ENCODE measurements around the gene IL17RE. TPM values are rescaled to one million over a fixed set of nuclear protein-coding genes. Genes with fewer than 3 reads are reported as not detected.

Gene IL17RE
- total RNA-seq, 4 donors from 2014 or later = 0.47 to 0.85 (median 0.79) TPM

GRCh38 chr3:9861201-9861600 lies 41.4 kb upstream of the IL17RE start:
- no peaks in the 10 kb centered on the region for H3K27me3 ChIP-seq
- peaks cover 0 to 43% (median 23%) of the 10 kb centered on the region in 3 donors for H3K4me1 ChIP-seq
- no peak for TF ChIP-seq POLR2A (IDR thresholded peaks at IDR 0.05)
- TF ChIP-seq, protein P1, sequence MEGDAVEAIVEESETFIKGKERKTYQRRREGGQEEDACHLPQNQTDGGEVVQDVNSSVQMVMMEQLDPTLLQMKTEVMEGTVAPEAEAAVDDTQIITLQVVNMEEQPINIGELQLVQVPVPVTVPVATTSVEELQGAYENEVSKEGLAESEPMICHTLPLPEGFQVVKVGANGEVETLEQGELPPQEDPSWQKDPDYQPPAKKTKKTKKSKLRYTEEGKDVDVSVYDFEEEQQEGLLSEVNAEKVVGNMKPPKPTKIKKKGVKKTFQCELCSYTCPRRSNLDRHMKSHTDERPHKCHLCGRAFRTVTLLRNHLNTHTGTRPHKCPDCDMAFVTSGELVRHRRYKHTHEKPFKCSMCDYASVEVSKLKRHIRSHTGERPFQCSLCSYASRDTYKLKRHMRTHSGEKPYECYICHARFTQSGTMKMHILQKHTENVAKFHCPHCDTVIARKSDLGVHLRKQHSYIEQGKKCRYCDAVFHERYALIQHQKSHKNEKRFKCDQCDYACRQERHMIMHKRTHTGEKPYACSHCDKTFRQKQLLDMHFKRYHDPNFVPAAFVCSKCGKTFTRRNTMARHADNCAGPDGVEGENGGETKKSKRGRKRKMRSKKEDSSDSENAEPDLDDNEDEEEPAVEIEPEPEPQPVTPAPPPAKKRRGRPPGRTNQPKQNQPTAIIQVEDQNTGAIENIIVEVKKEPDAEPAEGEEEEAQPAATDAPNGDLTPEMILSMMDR (IDR thresholded peaks at IDR 0.05) = no peak
- TF ChIP-seq POLR2AphosphoS5 (IDR thresholded peaks at IDR 0.05) = no peak
- no peak for TF ChIP-seq EP300 (IDR thresholded peaks at IDR 0.05)
- H3K27ac ChIP-seq = peak overlapping the region in 1 of 4 donors; percentile 87
- no peak overlapping the region for H3K4me3 ChIP-seq
- ATAC-seq = no peak
- no peaks in the 10 kb centered on the region for H3K36me3 ChIP-seq
- WGBS, 2 donors (ENCODE audit: low coverage in 1 of 2) = 100% methylated on average over 1 of the region's 4 CpGs; no CpG with 5 or more reads in 1 of the 2 donors
- no peaks in the 10 kb centered on the region for H3K9me3 ChIP-seq

DNA sequence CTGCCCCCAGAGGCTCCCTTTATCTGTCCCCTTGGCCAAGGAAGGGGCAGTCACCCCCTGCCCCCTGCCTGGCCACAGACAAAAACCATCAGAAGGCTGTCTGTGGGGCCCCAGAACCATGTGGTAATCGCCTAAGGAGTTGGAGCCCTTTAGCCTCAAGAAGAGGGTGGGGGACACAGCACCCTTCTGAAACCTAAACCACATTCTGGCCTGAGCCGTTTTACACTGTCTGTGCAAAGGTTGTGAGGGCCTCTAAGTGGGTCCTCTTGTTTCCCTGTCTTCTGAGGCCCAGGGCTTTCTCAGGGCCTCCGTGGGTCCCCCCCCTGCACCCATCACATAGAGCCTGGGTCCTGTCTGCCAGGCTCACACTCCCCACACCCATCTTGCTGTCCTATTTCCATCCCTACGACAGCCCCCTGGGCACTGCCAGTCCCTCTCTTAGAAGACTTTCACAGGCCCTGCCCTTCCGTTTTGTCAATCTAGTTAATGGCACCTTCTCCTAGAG lies 41.0 kb upstream of the IL17RE start:
- no peaks in the 10 kb centered on the region for H3K9me3 ChIP-seq
- no peak for ATAC-seq
- 91 to 93% methylated on average over 3 to 4 of the region's 5 CpGs for WGBS, 2 donors (ENCODE audit: low coverage in 1 of 2)
- no peak overlapping the region for H3K4me3 ChIP-seq
- H3K4me1 ChIP-seq = peaks cover 0 to 47% (median 23%) of the 10 kb centered on the region in 3 donors
- TF ChIP-seq POLR2A (IDR thresholded peaks at IDR 0.05) = no peak
- TF ChIP-seq, protein P1 (IDR thresholded peaks at IDR 0.05) = no peak
- no peak for TF ChIP-seq POLR2AphosphoS5 (IDR thresholded peaks at IDR 0.05)
- no peak for TF ChIP-seq EP300 (IDR thresholded peaks at IDR 0.05)
- no peaks in the 10 kb centered on the region for H3K27me3 ChIP-seq
- H3K27ac ChIP-seq = peak overlapping the region in 3 of 4 donors; percentile 15 to 87 (median 84)
- H3K36me3 ChIP-seq = no peaks in the 10 kb centered on the region

DNA sequence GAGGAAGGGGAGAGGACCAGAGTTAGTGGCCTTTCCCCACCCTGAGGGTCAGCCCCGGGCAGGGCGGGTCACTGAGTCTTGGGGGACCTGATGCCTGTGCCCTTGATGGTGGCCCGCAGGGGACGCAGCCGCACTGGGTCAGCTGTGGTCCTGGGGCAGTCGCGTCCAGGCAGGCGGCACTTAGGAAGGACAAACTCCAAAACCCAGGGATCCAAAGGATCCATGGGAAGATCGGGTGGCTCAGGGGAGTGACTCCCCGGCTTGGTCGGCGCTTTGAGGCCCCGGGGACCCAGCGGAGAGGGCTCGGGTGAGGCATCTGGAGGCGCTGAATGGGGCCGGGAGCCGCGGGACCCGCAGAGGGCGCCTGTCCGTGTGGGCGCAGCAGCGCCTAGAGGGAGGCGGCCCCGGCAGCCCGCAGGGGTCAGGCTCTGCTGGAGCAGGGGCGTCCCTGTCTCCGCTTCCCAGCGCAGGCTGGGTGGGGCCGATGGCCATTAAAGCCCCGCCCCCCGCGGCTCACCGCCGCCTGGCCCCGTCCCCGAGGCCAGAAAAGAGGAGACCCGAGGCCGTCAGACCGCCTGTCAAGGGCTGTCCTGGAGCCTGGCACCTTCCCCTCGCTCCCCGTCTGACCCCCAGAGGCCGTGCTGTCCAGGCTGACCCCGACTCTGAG lies 40.1 kb upstream of the IL17RE start:
- Histone ChIP-seq H3K4me1 (peaks cover 0 to 56% (median 23%) of the 10 kb centered on the region in 3 donors), H3K27me3 (no peaks in the 10 kb centered on the region), H3K4me3 (peak overlapping the region in 1 of 2 donors; percentile 47), H3K27ac (peak overlapping the region in 3 of 4 donors; percentile 84 to 91 (median 87)), H3K36me3 (no peaks in the 10 kb centered on the region), H3K9me3 (no peaks in the 10 kb centered on the region)
- TF ChIP-seq EP300 (IDR thresholded peaks at IDR 0.05) = no peak
- TF ChIP-seq, protein P1 (IDR thresholded peaks at IDR 0.05) = peak in 3 of 4 experiments; percentile 24 to 75 (median 50)
- ATAC-seq = peak; percentile 84
- WGBS, 2 donors (ENCODE audit: low coverage in 1 of 2) = 60% methylated on average over 3 of the region's 45 CpGs; no CpG with 5 or more reads in 1 of the 2 donors

- Histone ChIP-seq H3K4me1 (peaks cover 0 to 56% (median 23%) of the 10 kb centered on the region in 3 donors), H3K27me3 (no peaks in the 10 kb centered on the region), H3K27ac (peak overlapping the region in 3 of 4 donors; percentile 84 to 91 (median 87)), H3K36me3 (no peaks in the 10 kb centered on the region), H3K4me3 (peak overlapping the region in 1 of 2 donors; percentile 47), H3K9me3 (no peaks in the 10 kb centered on the region)
- 75 to 100% methylated on average over 1 to 4 of the region's 22 CpGs for WGBS, 2 donors (ENCODE audit: low coverage in 1 of 2)
- TF ChIP-seq, protein P1 (IDR thresholded peaks at IDR 0.05) = no peak
- no peak for TF ChIP-seq POLR2AphosphoS5 (IDR thresholded peaks at IDR 0.05)
- TF ChIP-seq POLR2A (IDR thresholded peaks at IDR 0.05) = no peak
- TF ChIP-seq EP300 (IDR thresholded peaks at IDR 0.05) = no peak
- no peak for ATAC-seq
Measured at GRCh38 chr3:9863058-9863772, 39.4 kb upstream of the IL17RE start.
